ENCODE measurements around the gene PVR.

The PVR gene

GRCh38 chr19:44675521-44675920, 31.8 kb downstream of the PVR start:
- peaks cover 2% of the 10 kb centered on the region; the same call in 1 of the 2 replicates for H3K9me3 ChIP-seq (ENCODE audit: insufficient read depth, low read depth, low read length)
- H3K4me1 ChIP-seq (ENCODE audit: insufficient read depth, low read length, poor library complexity, severe bottlenecking): no peaks in the 10 kb centered on the region
- H3K27me3 ChIP-seq (ENCODE audit: insufficient read depth, low read length, poor library complexity, severe bottlenecking): no peaks in the 10 kb centered on the region
- no peak for TF ChIP-seq EZH2phosphoT487 (IDR thresholded peaks at IDR 0.05; ENCODE audit: borderline replicate concordance)
- TF ChIP-seq, protein P1, sequence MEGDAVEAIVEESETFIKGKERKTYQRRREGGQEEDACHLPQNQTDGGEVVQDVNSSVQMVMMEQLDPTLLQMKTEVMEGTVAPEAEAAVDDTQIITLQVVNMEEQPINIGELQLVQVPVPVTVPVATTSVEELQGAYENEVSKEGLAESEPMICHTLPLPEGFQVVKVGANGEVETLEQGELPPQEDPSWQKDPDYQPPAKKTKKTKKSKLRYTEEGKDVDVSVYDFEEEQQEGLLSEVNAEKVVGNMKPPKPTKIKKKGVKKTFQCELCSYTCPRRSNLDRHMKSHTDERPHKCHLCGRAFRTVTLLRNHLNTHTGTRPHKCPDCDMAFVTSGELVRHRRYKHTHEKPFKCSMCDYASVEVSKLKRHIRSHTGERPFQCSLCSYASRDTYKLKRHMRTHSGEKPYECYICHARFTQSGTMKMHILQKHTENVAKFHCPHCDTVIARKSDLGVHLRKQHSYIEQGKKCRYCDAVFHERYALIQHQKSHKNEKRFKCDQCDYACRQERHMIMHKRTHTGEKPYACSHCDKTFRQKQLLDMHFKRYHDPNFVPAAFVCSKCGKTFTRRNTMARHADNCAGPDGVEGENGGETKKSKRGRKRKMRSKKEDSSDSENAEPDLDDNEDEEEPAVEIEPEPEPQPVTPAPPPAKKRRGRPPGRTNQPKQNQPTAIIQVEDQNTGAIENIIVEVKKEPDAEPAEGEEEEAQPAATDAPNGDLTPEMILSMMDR (conservative IDR thresholded peaks at IDR 0.05; ENCODE audit: low read length): no peak
- no peaks in the 10 kb centered on the region for H4K20me1 ChIP-seq (ENCODE audit: insufficient read depth, low read length, poor library complexity, severe bottlenecking)
- no peak overlapping the region for H2AFZ ChIP-seq (ENCODE audit: low read length)
- H3K4me3 ChIP-seq (ENCODE audit: low read length, poor library complexity, severe bottlenecking): no peak overlapping the region
- H3K9ac ChIP-seq (ENCODE audit: low read depth, low read length, poor library complexity, severe bottlenecking): no peak overlapping the region
- H3K79me2 ChIP-seq (ENCODE audit: insufficient read depth, low read length): no peaks in the 10 kb centered on the region
- H3K4me2 ChIP-seq (ENCODE audit: low read depth, low read length, poor library complexity, severe bottlenecking): no peak overlapping the region
- H3K36me3 ChIP-seq (ENCODE audit: insufficient read depth, low read length): no peaks in the 10 kb centered on the region
- no peaks in the 10 kb centered on the region for H3F3A ChIP-seq (ENCODE audit: low read depth)
- no peaks in the 10 kb centered on the region for H3K9me2 ChIP-seq (replicated peaks; ENCODE audit: low read depth, low read length)

DNA sequence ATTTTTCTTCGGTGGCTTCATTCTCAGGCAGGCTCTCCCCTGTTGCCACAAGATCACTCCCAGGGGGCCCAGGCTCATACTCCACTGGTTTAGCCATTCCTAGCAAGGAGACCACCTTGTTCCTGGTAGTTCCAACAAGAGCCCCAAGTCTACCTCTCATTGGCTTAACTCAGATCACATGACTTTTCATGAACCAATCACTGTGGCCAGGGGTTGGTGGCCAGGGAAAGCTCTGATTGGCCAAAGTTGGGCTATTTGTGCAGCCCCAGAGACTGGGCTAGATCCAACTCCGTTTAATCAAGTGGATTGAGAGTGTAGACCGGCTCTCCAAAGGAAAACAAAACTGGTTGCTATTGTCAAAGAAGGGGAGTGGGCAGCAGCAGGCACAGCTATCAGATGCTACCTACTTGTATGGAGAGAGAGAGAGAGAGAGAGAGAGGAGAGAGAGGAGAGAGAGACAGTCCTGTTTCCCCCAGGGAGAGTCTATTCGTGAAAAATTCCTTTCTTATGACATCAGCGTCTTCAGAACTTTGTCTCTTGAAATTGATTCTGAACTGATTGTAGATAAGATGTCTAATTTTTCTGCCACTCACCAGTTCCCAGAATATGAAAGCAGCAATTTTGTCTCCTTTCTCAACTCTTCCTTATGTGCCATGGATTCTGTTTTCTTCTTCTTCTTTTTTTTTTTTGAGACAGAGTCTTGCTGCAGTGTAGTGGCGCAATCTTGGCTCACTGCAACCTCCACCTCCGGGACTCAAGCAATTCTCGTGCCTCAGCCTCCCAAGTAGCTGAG, 33.5 kb downstream of the PVR start:
- Histone ChIP-seq H3K36me3 (ENCODE audit: insufficient read depth, low read length) (no peaks in the 10 kb centered on the region), H3K79me2 (ENCODE audit: insufficient read depth, low read length) (no peaks in the 10 kb centered on the region), H3K4me3 (ENCODE audit: low read length, poor library complexity, severe bottlenecking) (no peak overlapping the region), H3K4me2 (ENCODE audit: low read depth, low read length, poor library complexity, severe bottlenecking) (no peak overlapping the region), H3F3A (ENCODE audit: low read depth) (no peaks in the 10 kb centered on the region), H3K9ac (ENCODE audit: low read depth, low read length, poor library complexity, severe bottlenecking) (no peak overlapping the region), H3K4me1 (ENCODE audit: insufficient read depth, low read length, poor library complexity, severe bottlenecking) (no peaks in the 10 kb centered on the region), H2AFZ (ENCODE audit: low read length) (no peak overlapping the region), H3K9me2 (replicated peaks; ENCODE audit: low read depth, low read length) (no peaks in the 10 kb centered on the region), H4K20me1 (ENCODE audit: insufficient read depth, low read length, poor library complexity, severe bottlenecking) (no peaks in the 10 kb centered on the region), H3K27me3 (ENCODE audit: insufficient read depth, low read length, poor library complexity, severe bottlenecking) (no peaks in the 10 kb centered on the region), H3K9me3 (ENCODE audit: insufficient read depth, low read depth, low read length) (peaks cover 2% of the 10 kb centered on the region; the same call in 1 of the 2 replicates)
- TF ChIP-seq EZH2phosphoT487 (IDR thresholded peaks at IDR 0.05; ENCODE audit: borderline replicate concordance): no peak
- TF ChIP-seq, protein P1 (conservative IDR thresholded peaks at IDR 0.05; ENCODE audit: low read length): no peak

DNA sequence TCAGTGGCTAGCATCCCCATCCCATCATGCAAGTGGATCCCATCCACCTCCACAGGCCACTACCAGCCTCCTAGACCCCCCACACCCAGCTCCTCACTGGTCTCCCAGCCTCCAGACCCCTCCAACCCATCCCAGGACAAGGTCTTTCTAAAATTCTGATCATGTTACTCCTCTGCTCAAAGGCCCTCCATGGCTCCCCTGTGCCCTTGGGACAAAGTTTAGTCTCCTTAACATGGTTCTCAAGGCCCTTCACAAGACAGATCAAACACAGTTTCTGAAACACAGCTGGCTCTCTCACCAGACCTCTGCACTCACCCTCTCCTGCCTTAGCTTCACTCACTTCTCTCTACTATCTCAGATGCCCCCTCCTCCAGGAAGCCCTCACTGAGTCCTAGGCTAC, 36.8 kb downstream of the PVR start:
- H2AFZ ChIP-seq (ENCODE audit: low read length): no peak overlapping the region
- H3K4me2 ChIP-seq (ENCODE audit: low read depth, low read length, poor library complexity, severe bottlenecking): no peak overlapping the region
- no peaks in the 10 kb centered on the region for H3K4me1 ChIP-seq (ENCODE audit: insufficient read depth, low read length, poor library complexity, severe bottlenecking)
- no peaks in the 10 kb centered on the region for H3K36me3 ChIP-seq (ENCODE audit: insufficient read depth, low read length)
- no peaks in the 10 kb centered on the region for H3K9me3 ChIP-seq (ENCODE audit: insufficient read depth, low read depth, low read length)
- H3K9me2 ChIP-seq (replicated peaks; ENCODE audit: low read depth, low read length): no peaks in the 10 kb centered on the region
- no peaks in the 10 kb centered on the region for H3K27me3 ChIP-seq (ENCODE audit: insufficient read depth, low read length, poor library complexity, severe bottlenecking)
- H3K79me2 ChIP-seq (ENCODE audit: insufficient read depth, low read length): no peaks in the 10 kb centered on the region
- H3K9ac ChIP-seq (ENCODE audit: low read depth, low read length, poor library complexity, severe bottlenecking): no peak overlapping the region
- no peaks in the 10 kb centered on the region for H3F3A ChIP-seq (ENCODE audit: low read depth)
- H3K4me3 ChIP-seq (ENCODE audit: low read length, poor library complexity, severe bottlenecking): no peak overlapping the region
- TF ChIP-seq EZH2phosphoT487 (IDR thresholded peaks at IDR 0.05; ENCODE audit: borderline replicate concordance): no peak
- TF ChIP-seq, protein P1 (conservative IDR thresholded peaks at IDR 0.05; ENCODE audit: low read length): no peak
- H4K20me1 ChIP-seq (ENCODE audit: insufficient read depth, low read length, poor library complexity, severe bottlenecking): no peaks in the 10 kb centered on the region

All from Loucy (cell line).